Stimulated activated CD8-positive, alpha-beta memory T cell treated with anti-CD3 and anti-CD28 coated beads, Interleukin-2, amount 100 ng/mL, for 1 hour (primary cell): ENCODE data around the gene URI1.
A peak's percentile ranks its signal among the peaks of the same experiment; 100 is the strongest.
"Not testable (repeated sequence)": the region's sequence is repeated elsewhere in the genome, so short reads cannot be mapped to it uniquely, and the experiment has no call there.

Experiments
- DNase-seq, 2 donors: peaks; one replicate each; pipeline ENCODE4 v3.0.0-alpha.2; 2020; ENCODE audit warnings: low read depth in 2 of 2

URI1 gene

DNA sequence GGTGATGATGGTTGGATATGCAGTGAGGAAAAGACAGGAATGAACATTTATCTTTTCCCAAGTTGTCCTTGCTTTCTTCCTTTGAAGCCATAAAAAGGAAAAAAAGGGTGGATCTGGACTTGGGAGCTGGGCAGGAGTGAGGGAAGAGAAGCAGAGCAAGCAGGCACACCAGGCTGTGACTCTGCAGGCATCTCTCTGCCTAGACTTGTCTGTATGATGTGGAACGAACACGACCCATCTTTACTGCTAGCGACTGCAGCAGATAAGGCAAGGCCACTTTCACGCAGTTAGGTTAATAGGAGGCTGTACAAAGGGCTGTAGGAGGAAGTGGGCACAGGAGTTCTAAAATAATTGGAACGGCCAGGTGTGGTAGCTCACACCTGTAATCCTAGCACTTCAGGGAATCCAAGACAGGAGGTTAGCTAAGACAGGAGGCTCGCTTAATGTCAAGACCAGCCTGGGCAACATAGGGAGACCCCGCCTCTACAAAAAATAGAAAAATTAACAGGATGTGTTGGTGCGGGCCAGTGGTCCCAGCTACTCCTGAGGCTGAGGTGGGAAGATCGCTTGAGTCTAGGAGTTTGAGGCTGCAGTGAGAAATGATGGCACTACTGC is 961 bp upstream of the URI1 start:
- no peak for DNase-seq

DNA sequence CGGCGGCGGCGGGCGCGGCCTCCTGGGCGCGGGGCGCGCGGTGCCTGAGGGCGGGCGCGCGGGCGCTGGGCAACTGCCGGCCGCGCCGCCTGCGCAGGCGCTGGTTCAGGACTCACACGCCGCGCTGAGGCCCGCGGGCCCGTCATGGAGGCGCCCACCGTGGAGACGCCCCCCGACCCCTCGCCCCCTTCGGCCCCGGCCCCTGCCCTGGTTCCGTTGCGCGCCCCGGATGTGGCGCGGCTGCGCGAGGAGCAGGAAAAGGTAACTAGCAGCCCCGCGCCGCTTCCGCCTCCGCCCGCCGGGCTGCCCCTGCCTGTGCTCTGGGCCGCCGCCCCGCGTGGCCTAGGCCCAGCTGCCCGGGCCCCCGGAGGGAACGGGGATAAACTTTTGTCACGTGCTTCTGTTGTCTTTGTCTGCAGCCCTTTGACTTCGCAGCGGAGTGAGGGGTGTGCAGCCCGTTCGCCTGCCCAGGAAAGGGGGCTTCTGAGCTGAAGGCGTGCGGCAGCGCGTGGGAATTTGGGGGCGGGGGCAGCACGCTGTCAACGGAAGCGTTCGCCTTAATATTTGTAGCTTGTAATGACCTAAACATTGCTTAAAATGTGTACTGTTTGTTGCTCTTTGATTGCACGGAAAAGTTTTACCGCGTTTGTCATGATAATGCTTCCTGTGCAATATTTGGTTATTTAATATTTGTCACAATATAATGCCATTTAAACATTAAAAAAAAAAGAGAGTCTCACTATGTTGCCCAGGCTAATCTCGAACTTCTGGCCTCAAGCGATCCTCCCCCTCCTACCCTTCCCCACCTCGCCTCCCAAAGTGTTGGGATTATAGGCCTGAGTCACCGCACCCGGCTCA is 594 bp downstream of the URI1 start:
- DNase-seq, result peak; percentile 33 to 53

DNA sequence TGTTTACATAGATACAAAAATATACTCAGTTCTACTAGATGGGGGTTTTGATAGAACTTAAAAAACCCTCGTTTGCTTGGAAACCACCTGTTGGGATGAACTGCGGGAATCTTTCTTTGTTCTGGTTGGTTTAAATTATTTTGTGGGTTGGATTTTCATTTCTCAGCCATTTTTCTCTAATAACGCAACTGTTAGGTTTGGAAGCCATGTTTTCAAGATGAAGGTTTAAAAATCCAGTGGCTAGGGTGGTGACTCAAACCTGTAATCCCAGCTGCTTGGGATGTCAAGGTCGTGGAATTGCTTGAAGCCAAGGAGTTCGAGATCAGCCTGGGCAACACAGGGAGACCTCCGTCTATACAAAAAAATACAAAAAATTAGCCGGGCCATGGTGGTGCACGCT is 1.6 kb downstream of the URI1 start:
- no peak for DNase-seq

DNA sequence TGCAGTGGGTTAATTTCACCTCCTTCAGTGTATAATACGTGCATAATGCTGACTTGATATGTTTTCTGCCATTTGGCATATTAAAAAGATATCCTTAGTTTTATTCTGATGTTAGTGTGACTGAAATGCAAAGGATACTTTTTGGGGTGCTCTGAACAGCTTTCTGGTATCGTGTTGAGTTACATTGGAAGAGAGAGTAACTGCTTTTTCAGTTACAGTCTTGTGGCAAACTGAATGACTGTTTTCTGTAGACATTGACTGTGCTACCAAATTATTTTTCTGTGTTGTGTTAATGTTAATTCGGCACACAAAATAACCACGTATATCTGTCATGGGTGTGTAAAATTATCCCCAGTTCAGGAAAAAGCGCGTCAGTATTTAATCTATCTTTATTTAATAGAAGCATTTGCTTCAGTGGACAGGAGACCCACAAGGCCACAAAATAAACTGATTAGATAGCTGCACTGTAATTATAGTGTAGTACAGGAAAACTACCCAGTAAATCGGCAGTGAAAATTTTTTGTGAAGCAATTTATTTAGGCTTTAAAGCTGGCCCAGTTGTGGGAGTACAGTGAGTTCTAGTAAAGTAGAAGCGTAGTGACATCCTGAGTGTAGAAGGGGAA is 2.5 kb downstream of the URI1 start:
- no peak for DNase-seq

DNA sequence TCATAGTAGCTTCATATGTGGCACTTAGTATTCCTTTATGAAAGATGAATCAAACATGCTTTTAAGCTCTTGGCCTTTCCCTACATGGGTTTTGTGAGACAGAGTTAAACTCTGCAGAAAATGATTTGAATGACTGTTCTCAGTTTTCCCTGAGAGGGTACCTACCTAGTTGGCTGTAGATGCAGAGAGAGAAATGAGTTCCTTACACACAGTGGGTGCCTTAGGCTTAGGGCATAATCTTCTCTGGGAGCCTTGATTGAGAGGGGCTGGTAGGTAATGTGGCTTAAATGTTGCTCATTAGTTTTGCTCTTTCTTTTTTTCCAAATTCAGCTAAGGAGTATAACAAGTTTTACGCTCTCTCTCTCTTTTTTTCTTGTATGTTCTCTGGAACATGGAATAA is 3.0 kb downstream of the URI1 start:
- DNase-seq, result no peak

DNA sequence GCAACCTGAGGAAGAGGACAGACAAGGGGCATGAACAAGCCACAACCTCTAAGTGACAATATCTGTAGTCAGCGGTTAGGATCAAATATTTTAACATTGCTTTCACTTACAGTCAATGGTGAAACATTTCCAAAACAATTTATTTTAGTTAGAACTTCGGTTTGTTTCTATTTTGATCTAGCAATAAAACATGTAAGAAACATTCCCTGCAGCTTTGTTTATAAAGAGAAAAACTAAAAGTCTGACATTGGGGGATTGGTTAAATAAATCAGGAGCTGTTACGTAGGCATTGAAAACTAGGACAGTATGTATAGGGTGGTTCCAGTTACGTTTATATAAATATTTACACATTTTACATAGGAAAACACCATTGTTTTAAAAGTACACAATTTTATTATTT is 3.4 kb downstream of the URI1 start:
- DNase-seq, result no peak

DNA sequence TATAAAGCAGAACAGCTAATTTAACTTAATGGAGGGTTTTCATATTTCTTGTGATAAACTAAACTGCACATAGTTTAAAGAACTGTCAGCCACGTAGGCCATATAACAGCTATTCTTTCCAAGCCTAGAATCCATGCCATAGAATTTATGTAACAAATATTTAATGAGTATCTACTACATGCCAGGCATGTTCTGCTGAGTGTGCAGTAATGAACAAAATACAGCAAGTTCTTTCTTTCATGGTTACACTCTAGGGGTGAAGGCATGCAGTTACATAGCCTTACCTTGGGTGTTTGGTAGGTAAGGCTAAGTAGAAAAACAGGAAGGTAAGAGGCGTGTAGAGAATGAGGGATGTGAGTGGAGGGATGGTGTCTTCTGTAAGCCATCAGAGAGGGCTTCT is 4.6 kb downstream of the URI1 start:
- no peak for DNase-seq

DNA sequence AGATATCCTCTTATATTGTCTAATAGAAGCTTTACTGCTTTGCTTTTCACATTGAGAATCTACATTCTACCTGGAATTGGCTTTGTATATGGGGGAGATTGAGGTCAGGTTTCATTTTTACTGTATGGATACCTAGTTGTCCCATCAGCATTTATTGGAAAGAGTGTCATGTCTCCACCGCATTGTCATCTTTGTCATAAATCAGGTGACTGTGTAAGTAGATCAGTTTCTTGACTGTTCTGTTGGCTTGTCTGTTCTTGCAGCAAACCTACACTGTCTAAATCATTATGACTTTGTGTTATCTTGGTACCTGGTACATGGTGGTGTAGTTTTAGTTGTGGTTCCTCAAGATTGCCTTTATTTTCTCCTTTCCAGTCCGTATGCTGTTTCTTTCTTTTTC is 5.8 kb downstream of the URI1 start:
- no peak for DNase-seq

DNA sequence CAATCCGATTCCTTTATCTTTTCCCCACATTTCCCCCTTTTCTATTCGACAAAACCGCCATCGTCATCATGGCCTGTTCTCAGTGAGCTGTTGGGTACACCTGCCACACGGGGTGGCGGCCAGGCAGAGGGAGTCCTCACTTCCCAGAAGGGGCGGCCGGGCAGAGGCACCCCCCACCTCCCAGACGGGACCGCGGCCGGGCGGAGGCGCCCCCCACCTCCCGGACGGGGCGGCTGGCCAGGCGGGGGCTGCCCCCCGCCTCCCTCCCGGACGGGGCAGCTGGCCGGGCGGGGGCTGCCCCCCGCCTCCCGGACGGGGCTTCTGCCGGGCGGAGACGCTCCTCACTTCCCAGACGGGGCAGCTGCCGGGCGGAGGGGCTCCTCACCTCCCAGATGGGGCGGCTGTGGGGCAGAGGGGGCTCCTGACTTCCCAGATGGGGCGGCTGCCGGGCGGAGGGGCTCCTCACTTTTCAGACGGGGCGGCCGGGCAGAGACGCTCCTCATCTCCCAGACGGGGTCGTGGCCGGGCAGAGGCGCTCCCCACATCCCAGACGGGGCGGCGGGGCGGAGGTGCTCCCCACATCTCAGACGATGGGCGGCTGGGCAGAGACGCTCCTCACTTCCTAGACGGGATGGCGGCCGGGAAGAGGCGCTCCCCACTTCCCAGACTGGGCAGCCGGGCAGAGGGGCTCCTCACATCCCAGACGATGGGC is 6.9 kb downstream of the URI1 start:
- DNase-seq, result not testable (repeated sequence)

DNA sequence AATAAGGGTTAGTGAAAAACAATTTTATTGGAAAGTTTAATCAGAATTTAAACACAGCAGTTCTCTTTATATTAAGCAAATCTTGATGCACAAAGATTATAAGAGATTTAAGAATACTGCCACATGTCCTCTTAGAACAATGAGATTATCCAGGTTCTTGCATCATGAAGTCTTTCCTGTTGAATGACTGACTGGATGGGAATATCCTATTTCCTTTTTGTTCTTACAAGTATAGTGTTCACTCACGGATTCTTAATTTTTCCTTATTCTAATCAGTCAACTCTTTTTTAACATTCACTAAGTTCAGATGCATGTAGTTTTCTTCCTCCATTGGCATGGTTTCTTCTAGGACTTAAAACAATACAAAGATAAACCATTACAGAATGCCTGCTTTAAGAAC is 10.1 kb downstream of the URI1 start:
- no peak for DNase-seq

DNA sequence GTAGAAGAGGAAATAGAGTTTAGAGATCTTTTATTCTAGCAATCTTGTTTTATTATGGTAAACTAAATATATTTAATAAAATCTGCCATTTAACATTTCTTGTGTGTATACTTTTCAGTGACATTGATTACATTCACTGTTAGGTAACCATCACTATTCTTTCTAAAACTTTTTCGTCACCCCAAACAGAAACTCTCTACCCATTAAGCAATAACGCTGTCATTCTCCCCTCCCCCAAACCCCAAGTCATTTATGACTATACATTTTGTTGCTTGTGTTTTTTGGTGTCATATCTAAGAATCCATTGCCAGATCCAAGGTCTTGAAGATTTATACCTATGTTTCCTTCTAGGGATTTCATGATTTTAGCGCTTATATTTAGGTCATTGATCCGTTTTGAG is 10.6 kb downstream of the URI1 start:
- DNase-seq, result no peak

DNA sequence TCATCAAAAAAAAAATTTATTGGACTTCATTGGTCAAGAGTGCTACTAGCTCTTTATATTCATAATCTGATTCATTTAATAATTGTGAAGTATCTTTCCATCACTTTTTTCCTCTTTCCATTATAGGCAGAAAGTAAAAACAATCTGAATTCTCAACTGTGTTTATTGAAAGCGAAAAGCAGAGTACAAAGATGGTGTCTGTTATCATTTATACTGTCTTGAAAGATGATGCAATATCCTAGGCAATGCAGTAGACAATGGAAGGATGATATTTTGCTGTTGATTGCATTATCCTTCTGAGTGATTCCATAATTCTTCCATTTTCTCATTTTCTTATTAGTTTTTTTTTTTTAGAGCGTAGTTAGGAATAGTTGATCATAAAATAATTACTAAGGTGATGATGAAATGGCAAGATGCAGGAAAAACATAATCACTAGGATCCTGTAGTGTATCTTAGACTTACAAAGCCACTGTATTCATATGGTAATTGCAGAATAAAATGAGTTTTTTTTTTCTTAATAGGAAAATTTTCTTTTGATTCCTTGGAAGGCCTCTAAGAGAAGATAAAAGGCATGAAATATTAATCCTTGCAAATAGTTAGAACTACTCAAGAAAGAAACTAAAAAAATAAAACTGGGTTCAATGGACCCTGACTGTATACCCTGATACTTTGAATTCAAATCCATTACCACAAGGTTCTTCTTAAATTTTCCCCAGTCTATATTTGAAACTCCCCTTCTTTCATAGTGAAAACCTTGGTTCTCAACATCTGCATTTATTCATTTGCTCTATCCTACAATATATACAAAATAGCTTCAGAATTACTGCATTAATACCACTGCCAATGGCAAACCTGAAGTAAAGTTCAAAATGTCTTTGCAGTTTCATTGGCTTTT is 11.6 kb downstream of the URI1 start:
- no peak for DNase-seq

DNA sequence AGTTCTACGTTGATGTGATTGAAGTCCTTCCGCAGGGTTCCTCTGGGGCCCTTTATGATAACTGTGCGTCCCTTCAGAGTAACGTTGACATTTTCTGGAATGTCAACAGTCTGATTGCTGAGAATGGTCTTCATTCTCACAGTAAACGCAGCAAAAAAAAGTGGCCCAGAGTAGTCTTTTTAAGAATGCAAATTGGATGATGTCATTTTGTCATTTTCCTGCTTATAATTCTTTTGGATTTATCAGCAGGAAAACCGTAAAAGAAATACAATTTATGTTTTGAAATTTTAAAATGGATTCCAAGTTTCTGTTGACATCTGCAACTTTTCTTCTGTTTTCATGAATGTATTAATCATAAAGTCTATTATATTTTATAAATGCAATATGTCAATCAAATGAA is 14.8 kb downstream of the URI1 start:
- DNase-seq, result no peak

DNA sequence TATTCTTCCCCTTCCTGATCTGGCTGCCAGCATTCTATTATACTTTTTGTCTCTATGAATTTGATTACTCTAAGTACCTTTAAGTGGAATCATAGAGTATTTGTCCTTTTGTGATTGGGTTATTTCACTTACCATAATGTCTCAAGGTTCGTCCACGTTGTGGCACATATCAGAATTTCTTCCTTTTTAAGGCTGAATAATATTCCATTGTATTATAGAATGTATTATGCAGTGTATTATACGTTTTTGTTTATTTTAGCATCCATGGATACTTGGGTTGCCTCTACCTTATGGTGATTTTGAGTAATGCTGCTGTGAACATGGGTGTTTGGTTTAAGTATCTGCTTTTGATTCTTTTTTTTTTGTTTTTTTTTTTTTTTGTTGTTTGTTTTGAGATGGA is 19.3 kb downstream of the URI1 start:
- no peak for DNase-seq

DNA sequence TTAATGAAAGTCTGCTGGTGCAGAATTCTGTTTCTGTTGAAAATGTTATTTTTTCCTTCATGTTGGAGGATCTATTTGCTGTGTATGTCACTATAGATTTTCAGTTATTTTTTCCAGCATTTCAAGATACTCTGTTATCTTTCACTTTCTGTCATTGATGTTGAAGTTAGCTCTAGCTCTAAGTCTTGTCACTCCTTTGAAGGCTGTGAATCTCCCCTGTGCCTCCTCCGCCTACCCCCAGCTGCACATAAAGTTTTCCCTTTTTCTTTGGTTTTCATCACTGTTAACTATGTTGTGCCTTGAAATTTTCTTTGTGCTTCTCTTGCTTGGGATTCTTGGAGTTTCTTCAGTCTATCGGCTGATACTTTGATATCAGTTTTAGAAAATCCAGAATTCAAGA is 20.8 kb downstream of the URI1 start:
- no peak for DNase-seq

DNA sequence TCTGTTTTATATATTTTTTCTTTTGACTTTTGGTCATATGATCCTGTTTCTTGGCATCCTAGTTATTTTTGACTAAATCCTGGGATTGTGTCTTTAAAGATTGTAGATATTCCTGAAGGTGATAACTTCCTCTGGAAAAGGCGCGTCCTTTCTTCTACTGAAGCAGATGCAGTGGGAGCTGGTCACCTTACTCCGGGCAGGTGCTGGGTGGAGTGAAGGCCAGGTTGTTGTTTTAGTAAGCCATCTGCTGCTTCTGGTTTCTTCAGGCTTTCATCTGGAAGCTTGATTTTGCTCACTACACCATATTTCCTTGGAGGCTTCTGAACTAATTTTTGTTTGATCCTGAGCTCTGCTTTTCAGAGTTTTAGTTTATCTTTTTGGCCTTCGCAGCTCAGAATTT is 21.5 kb downstream of the URI1 start:
- DNase-seq, result no peak

DNA sequence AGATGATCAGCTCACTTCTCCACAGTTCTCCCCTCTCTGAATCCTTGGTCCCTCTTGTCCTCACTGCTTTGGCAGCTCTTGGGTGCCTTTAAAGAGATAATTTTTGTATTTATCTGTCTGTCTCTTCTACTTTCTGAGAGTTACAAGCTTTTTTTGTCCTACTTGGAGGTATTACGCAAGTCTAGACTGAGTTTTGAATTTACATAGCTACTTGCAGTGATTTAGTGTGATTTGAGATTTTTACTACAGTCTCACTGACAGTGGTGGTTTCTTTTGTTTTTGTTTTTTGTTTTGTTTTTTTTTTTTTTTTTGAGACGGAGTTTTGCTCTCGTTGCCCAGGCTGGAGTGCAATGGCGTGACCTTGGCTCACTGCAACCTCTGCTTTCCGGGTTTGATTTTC is 22.1 kb downstream of the URI1 start:
- DNase-seq, result no peak

DNA sequence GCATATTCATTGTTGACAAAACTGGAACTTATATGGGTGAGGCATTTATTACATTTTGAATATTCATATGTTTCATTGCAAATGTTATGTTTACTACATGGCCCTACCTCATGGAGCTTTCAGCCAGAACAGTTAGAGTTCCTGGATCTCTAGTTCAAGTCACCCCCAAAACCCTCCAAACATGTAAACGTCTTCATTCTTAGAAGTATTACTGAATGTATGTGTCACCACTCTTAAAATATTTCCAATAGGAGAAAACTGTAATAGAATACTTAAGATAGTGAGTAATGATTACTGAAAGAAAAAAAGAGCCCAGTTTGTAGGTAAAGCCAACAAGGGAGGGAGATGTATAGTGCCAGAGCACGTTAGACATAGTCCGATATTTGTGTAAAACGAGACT is 23.5 kb downstream of the URI1 start:
- DNase-seq, result no peak

DNA sequence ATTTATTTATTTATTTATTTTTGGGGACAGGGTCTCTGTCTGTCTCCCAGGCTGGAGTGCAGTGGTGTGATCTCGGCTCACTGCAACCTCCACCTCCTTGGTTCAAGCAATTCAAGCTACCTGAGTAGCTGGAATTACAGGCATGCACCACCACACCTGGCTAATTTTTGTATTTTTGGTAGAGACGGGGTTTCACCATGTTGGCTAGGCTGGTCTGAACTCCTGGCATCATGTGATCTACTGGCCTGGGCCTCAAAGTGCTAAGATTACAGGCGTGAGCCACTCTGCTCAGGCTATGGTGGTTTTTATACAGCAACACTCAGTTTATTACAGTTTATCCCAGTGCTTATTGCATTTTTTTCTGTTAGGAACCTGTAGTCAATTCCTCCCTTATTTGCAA is 24.1 kb downstream of the URI1 start:
- not testable (repeated sequence) for DNase-seq

DNA sequence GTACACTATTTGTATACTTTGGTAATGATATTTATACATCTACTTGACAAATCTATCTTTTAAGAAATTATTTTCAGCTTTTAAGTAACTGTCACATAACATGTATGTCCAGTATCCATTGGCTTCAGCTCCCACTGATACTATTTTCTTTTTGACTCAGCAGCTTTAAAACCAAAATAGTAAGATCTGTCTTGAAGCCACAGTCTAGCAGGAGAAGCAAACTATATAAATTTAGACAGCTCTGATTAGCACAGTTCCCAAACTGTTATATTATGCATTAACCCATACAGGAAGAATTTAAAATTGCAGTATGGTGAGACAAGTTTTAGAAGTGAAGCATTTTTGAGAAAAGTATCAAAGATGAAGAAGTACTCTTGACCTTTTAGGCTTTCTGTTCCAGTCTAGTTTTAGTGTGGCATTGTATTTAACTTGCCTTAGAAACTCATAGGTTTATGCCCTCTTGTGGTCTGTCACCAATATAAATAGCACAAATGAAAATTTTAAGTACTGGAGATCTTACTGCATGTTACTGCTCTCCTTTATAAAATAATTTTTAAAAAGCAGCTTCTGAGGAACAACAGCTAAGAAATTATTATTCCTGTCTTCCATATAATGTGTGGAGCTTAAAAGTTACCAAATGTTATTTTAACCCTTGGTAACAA is 24.7 kb downstream of the URI1 start:
- DNase-seq, result no peak

DNA sequence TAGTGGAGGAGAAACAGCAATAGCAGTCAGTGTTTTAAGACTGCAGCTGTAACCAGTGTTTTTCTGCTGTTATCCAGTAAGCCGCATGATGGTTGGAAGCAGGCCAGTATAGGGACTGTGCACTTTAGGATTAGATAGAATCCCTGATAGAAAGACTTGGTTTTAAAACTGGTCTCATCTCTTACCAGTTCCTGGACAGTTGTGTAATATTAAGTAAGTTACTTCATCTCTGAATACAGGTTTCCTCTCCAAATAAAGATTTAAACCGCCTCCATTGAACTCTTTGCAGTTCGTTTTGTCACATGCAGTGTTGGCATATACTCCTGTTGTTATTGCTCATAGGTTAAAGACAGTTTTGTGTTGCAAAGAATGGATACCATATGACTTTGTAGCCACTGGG is 25.6 kb downstream of the URI1 start:
- DNase-seq, result no peak
